Keratinocyte (primary cell): ENCODE results near the gene GRAP. TPM values are rescaled to one million over a fixed set of nuclear protein-coding genes. Genes with fewer than 3 reads are reported as not detected.

Experiments
- DNase-seq: peaks from one replicate; pipeline ENCODE4 v3.0.0-alpha.2; 2011; ENCODE audit warnings: low read depth, missing footprints, low spot score
- FAIRE-seq: peaks from 2 replicates; lab custom pipeline; 2011; peaks lifted over from hg19 to GRCh38; lab: Jason Lieb, UNC
- H2AFZ ChIP-seq: 2 replicates; pipeline ENCODE4 v1.6.0; 2012; ENCODE audit warnings: low read length, control low read depth, inconsistent platforms; ENCODE audit not compliant: control insufficient read depth
- H3K27ac ChIP-seq: 2 replicates; pipeline ENCODE4 v1.5.1; 2011; ENCODE audit warnings: low read length; ENCODE audit not compliant: control insufficient read depth, insufficient read depth
- H3K27me3 ChIP-seq: 3 replicates; pipeline ENCODE4 v1.6.0; 2011; ENCODE audit warnings: low read length; ENCODE audit not compliant: control insufficient read depth, insufficient read depth; ENCODE audit errors: extremely low read depth
- H3K36me3 ChIP-seq, 2 experiments: 2 replicates in 1 of 2; 3 replicates in 1 of 2; pipeline ENCODE4 v1.5.1; 2011; ENCODE audit warnings: low read length in 2 of 2, mild to moderate bottlenecking in 1 of 2; ENCODE audit not compliant: control insufficient read depth in 2 of 2, insufficient read depth in 2 of 2; ENCODE audit errors: extremely low read depth in 1 of 2
- H3K4me1 ChIP-seq: 3 replicates; pipeline ENCODE4 v1.5.1; 2011; ENCODE audit warnings: low read length; ENCODE audit not compliant: control insufficient read depth, insufficient read depth; ENCODE audit errors: extremely low read depth
- H3K4me2 ChIP-seq: 3 replicates; pipeline ENCODE4 v1.6.0; 2011; ENCODE audit warnings: low read depth, low read length; ENCODE audit not compliant: control insufficient read depth, insufficient read depth; ENCODE audit errors: extremely low read depth
- H3K4me3 ChIP-seq, 3 experiments: fragments of 200-600 bp in 1 of 3; sonication (generic) in 1 of 3; 2 replicates in 2 of 3; 3 replicates in 1 of 3; pipeline ENCODE4 v1.5.1; 2011 to 2016; ENCODE audit warnings: low read length in 3 of 3, mild to moderate bottlenecking in 3 of 3, control low read depth in 2 of 3, inconsistent platforms in 1 of 3, low read depth in 1 of 3, mixed read lengths in 1 of 3, mixed run types in 1 of 3, moderate library complexity in 1 of 3; ENCODE audit not compliant: control insufficient read depth in 2 of 3, insufficient read depth in 2 of 3; ENCODE audit errors: extremely low read depth in 1 of 3
- H3K79me2 ChIP-seq: 2 replicates; pipeline ENCODE4 v1.6.0; 2012; ENCODE audit warnings: low read length; ENCODE audit not compliant: control insufficient read depth, insufficient read depth
- H3K9ac ChIP-seq: 3 replicates; pipeline ENCODE4 v1.6.0; 2011; ENCODE audit warnings: low read length; ENCODE audit not compliant: control insufficient read depth, insufficient read depth; ENCODE audit errors: extremely low read depth
- H3K9me1 ChIP-seq: 3 replicates; pipeline ENCODE4 v1.6.0; 2011; ENCODE audit warnings: low read length; ENCODE audit not compliant: control insufficient read depth, insufficient read depth; ENCODE audit errors: extremely low read depth
- H3K9me3 ChIP-seq: 2 replicates; pipeline ENCODE4 v1.5.1; 2012; ENCODE audit warnings: low read depth, low read length; ENCODE audit not compliant: control insufficient read depth
- H4K20me1 ChIP-seq: 3 replicates; pipeline ENCODE4 v1.6.0; 2011; ENCODE audit warnings: low read length; ENCODE audit not compliant: control insufficient read depth, insufficient read depth; ENCODE audit errors: extremely low read depth
- EZH2 ChIP-seq: IDR thresholded peaks from one replicate; pipeline ENCODE4 v1.6.1; 2012; ENCODE audit warnings: inconsistent platforms, mild to moderate bottlenecking, low read length, moderate library complexity
- dilution Hi-C: fragments of 300-500 bp; cut with MboI; formaldehyde crosslinking; loops from one replicate; pipeline ENCODE4 v1.7.0; 2020; ENCODE audit warnings: low sequenced_read_pairs; ENCODE audit not compliant: extremely low pct_ligation_motif_present
- polyA plus RNA-seq, 5 experiments: library from polyadenylated mRNA; depleted of rRNA in 3 of 5; stranded (reverse) in 3 of 5; stranded (forward) in 1 of 5; unstranded in 1 of 5; fragments of >200 nt; gene quantifications; 1 replicate in 1 of 5; 2 replicates in 3 of 5; 3 replicates in 1 of 5; pipeline versions ENCODE4 v1.2.1 to v1.2.3, GENCODE V29; 2011 to 2012; ENCODE audit warnings: missing spikeins in 2 of 5, low read depth in 1 of 5, low replicate concordance in 1 of 5
- TF ChIP-seq, protein P1 (sequence below), 3 experiments: IDR thresholded peaks in 1 of 3; conservative IDR thresholded peaks in 1 of 3; optimal IDR thresholded peaks in 1 of 3; 2 replicates in 2 of 3; 3 replicates in 1 of 3; pipeline versions ENCODE3 to v1.5.1; 2011; ENCODE audit warnings: low read length in 3 of 3, mild to moderate bottlenecking in 3 of 3, moderate library complexity in 2 of 3, control low read depth in 1 of 3, inconsistent platforms in 1 of 3; ENCODE audit not compliant: insufficient read depth in 2 of 3; ENCODE audit errors: extremely low read depth in 1 of 3

GRAP gene
- polyA plus RNA-seq, 1 donor (not counting 4 experiments of a cell fraction or from before 2014, with no cell fraction given), result 0.03 TPM

GRCh38 chr17:19002805-19003542 lies 43.8 kb downstream of the GRAP start:
- peaks cover 7 to 34% of the 10 kb centered on the region in 2 experiments for H3K36me3 ChIP-seq
- peak overlapping the region; percentile 96 for H3K27ac ChIP-seq
- H3K27me3 ChIP-seq, result no peaks in the 10 kb centered on the region
- H3K9me3 ChIP-seq, result no peaks in the 10 kb centered on the region
- dilution Hi-C loops, result no loop called here
- H4K20me1 ChIP-seq, result peaks cover 7% of the 10 kb centered on the region
- H2AFZ ChIP-seq, result no peak overlapping the region
- H3K4me2 ChIP-seq, result peak overlapping the region; percentile 96
- peaks cover 53% of the 10 kb centered on the region for H3K4me1 ChIP-seq
- H3K79me2 ChIP-seq, result peaks cover 50% of the 10 kb centered on the region
- peak; percentile 94 for FAIRE-seq
- peaks cover 4% of the 10 kb centered on the region for H3K9me1 ChIP-seq
- TF ChIP-seq EZH2, result no peak
- TF ChIP-seq, protein P1, sequence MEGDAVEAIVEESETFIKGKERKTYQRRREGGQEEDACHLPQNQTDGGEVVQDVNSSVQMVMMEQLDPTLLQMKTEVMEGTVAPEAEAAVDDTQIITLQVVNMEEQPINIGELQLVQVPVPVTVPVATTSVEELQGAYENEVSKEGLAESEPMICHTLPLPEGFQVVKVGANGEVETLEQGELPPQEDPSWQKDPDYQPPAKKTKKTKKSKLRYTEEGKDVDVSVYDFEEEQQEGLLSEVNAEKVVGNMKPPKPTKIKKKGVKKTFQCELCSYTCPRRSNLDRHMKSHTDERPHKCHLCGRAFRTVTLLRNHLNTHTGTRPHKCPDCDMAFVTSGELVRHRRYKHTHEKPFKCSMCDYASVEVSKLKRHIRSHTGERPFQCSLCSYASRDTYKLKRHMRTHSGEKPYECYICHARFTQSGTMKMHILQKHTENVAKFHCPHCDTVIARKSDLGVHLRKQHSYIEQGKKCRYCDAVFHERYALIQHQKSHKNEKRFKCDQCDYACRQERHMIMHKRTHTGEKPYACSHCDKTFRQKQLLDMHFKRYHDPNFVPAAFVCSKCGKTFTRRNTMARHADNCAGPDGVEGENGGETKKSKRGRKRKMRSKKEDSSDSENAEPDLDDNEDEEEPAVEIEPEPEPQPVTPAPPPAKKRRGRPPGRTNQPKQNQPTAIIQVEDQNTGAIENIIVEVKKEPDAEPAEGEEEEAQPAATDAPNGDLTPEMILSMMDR (optimal IDR thresholded peaks at IDR 0.05 in 1 of 3, IDR thresholded peaks at IDR 0.05 in 1 of 3, conservative IDR thresholded peaks at IDR 0.05 in 1 of 3; ENCODE audit: extremely low read depth in 1 of 3, insufficient read depth in 2 of 3, low read length in 3 of 3), result no peak
- no peak for DNase-seq
- H3K9ac ChIP-seq, result peak overlapping the region; percentile 87
- H3K4me3 ChIP-seq, result peak overlapping the region; percentile 71 to 84 (median 78)

DNA sequence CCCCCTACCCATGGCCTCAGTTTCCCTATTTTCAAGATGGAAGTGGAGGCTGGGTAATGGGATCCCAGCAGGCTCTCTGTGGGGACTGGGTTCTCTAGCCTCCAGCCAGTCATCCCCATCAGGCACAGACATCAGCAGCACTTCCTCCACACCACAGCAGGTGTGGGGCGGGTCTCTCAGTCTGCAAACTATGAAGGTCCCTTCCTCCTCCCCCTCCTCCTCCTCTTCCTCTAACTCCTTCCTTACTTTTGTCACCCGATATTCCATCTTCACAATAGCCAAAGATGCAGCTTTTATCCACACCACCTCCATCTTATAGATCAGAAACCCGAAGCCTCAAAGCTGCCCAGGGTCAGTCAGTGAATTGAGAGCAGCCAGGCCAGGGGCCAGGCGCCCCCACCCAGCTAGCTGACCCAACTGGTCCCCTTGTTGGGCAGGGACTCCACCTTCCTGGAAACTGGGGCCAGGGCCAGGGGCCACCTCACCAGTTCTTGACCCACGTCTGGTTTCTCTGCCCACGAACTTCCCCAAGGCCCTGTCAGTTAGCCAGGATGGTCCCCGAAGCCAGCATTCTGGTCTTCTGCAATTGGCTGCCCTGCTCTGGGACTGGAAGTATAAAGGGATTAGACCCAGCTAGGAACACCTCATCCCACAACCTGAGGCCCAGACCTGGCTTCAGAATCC lies 44.7 kb downstream of the GRAP start:
- peak overlapping the region; percentile 96 for H3K27ac ChIP-seq
- H3K4me1 ChIP-seq, result peaks cover 58% of the 10 kb centered on the region
- H3K79me2 ChIP-seq, result peaks cover 60% of the 10 kb centered on the region
- peak overlapping the region; percentile 71 to 84 (median 78) for H3K4me3 ChIP-seq
- H3K4me2 ChIP-seq, result peak overlapping the region; percentile 96
- H3K9me1 ChIP-seq, result peaks cover 4% of the 10 kb centered on the region
- FAIRE-seq, result peak; percentile 43
- dilution Hi-C loops, result no loop called here
- H4K20me1 ChIP-seq, result peaks cover 12% of the 10 kb centered on the region
- TF ChIP-seq, protein P1 (optimal IDR thresholded peaks at IDR 0.05 in 1 of 3, IDR thresholded peaks at IDR 0.05 in 1 of 3, conservative IDR thresholded peaks at IDR 0.05 in 1 of 3; ENCODE audit: extremely low read depth in 1 of 3, insufficient read depth in 2 of 3, low read length in 3 of 3), result no peak
- TF ChIP-seq EZH2, result no peak
- H2AFZ ChIP-seq, result no peak overlapping the region
- no peaks in the 10 kb centered on the region for H3K27me3 ChIP-seq
- peak overlapping the region; percentile 87 for H3K9ac ChIP-seq
- no peak for DNase-seq
- H3K9me3 ChIP-seq, result no peaks in the 10 kb centered on the region
- peaks cover 10 to 42% of the 10 kb centered on the region in 2 experiments for H3K36me3 ChIP-seq
